Ovary (tissue), 9 donors: Measurements from ENCODE around the gene COPE. TPM values are rescaled to one million over a fixed set of nuclear protein-coding genes. Genes with fewer than 3 reads are reported as not detected.

Source experiments
- DNase-seq, 5 donors: peaks; one replicate each; pipeline ENCODE4 v3.0.0-alpha.2; 2019 to 2020
- H3K27ac ChIP-seq, 2 donors: fragments of 200-600 bp; one replicate each; pipeline versions ENCODE4 v1.5.1 to v1.8.0; 2019 to 2022
- H3K27me3 ChIP-seq: fragments of 200-600 bp; one replicate; pipeline ENCODE4 v1.8.0; 2022
- H3K36me3 ChIP-seq: fragments of 200-600 bp; sonication (generic); one replicate; pipeline ENCODE4 v1.5.1; 2019
- H3K4me1 ChIP-seq: one replicate; pipeline ENCODE4 v1.8.1; 2013; ENCODE audit warnings: mild to moderate bottlenecking, moderate library complexity; ENCODE audit not compliant: insufficient read depth
- H3K4me3 ChIP-seq: fragments of 200-600 bp; sonication (generic); one replicate; pipeline ENCODE4 v1.5.1; 2017
- H3K9me3 ChIP-seq, 2 donors: fragments of 200-600 bp in 1 of 2; sonication (generic) in 1 of 2; one replicate each; pipeline versions ENCODE4 v1.5.1 to v1.8.1; 2013 to 2019; ENCODE audit warnings: mild to moderate bottlenecking in 1 of 2, moderate library complexity in 1 of 2
- CTCF ChIP-seq, 3 donors: fragments of 450-650 bp in 2 of 3; fragments of 200-600 bp in 1 of 3; IDR thresholded peaks; one replicate each; pipeline versions ENCODE4 v1.5.1 to v1.8.0; 2016 to 2022; ENCODE audit warnings: antibody characterized with exemption in 3 of 3, mild to moderate bottlenecking in 1 of 3
- EP300 ChIP-seq: sonication (generic); formaldehyde crosslinking; IDR thresholded peaks from one replicate; pipeline ENCODE4 v1.6.1; 2017; ENCODE audit warnings: antibody characterized with exemption
- POLR2A ChIP-seq: fragments of 450-650 bp; IDR thresholded peaks from one replicate; pipeline ENCODE4 v1.6.1; 2017; ENCODE audit warnings: antibody characterized with exemption, mild to moderate bottlenecking, moderate library complexity
- WGBS, 3 donors: extraction: QIAGEN DNeasy Blood & Tissue Kit in 1 of 3; methylation state at CpG; one replicate each; pipeline versions ENCODE4 v1.1.5 to v1.1.7; 2013 to 2017; 5-methylcytosine and 5-hydroxymethylcytosine counted together
- intact Hi-C, 4 donors: fragments of 100-400 bp; cut with DNase I; formaldehyde crosslinking; loops; one replicate each; pipeline versions ENCODE4 v1.11.0 to v1.15.1; 2022 to 2023
- polyA plus RNA-seq, 2 donors: library from polyadenylated mRNA; stranded (reverse); fragments of 200-250 nt in 1 of 2; fragments of 350-450 nt in 1 of 2; fragmentation: Illumina TruSeq in 1 of 2; extraction: RNeasy Lipid Tissue Mini Kit (QIAGEN cat#74804) in 1 of 2; gene quantifications; one replicate each; pipeline ENCODE4 v1.2.3, GENCODE V29; 2013 to 2014
- total RNA-seq, 7 donors: library from RNA; depleted of rRNA in 2 of 7; stranded (reverse); fragments of >200 nt in 2 of 7; fragmentation: NEBNext Ultra II Directional in 3 of 7; extraction: Animal tissue kit (Norgen Biotek cat#: 25700) in 3 of 7; gene quantifications; one replicate each; pipeline versions ENCODE4 v1.1.0 to v1.2.4, GENCODE V29; 2016 to 2023
- donor health status: DM: no; HTN: no; CAD: no; lungs with moderate emphysema.
- donor health status: DM: no; HTN: no; CAD: no.
- donor health status: Bipolar disorder and iron deficiency.
- donor health status: DM: yes; HTN: yes; CAD: no.
- donor health status: DM: no; HTN: no; CAD: no.
- donor health status: DM: yes; HTN: yes; CAD: no.

COPE gene
- total and polyA plus RNA-seq, 9 donors: 11.3 to 140 (median 115) TPM

GRCh38 chr19:18908917-18909619 lies 10.1 kb downstream of the COPE start:
- 79 to 91% (median 82%) methylated on average over 17 of the region's 17 CpGs for WGBS, 3 donors
- DNase-seq: no peak
- Histone ChIP-seq H3K27ac (no peak overlapping the region), H3K36me3 (no peaks in the 10 kb centered on the region), H3K4me1 (no peaks in the 10 kb centered on the region), H3K9me3 (no peaks in the 10 kb centered on the region), H3K27me3 (no peaks in the 10 kb centered on the region), H3K4me3 (no peak overlapping the region)
- intact Hi-C loops: no loop called here
- TF ChIP-seq POLR2A: no peak

GRCh38 chr19:18906605-18907519 lies 12.3 kb downstream of the COPE start:
- no peaks in the 10 kb centered on the region for H3K36me3 ChIP-seq
- no peaks in the 10 kb centered on the region for H3K27me3 ChIP-seq
- no peak overlapping the region for H3K27ac ChIP-seq
- TF ChIP-seq POLR2A (no peak), EP300 (no peak), CTCF (IDR thresholded peaks at IDR 0.05) (no peak)
- WGBS, 3 donors: 81 to 92% (median 83%) methylated on average over 34 to 36 of the region's 36 CpGs
- intact Hi-C loops: no loop called here
- H3K9me3 ChIP-seq: no peaks in the 10 kb centered on the region
- no peak overlapping the region for H3K4me3 ChIP-seq
- H3K4me1 ChIP-seq: no peaks in the 10 kb centered on the region
- DNase-seq: peak in 1 of 5 donors; percentile 16

GRCh38 chr19:18905513-18906236 lies 13.5 kb downstream of the COPE start:
- H3K36me3 ChIP-seq: no peaks in the 10 kb centered on the region
- no peaks in the 10 kb centered on the region for H3K27me3 ChIP-seq
- H3K4me3 ChIP-seq: no peak overlapping the region
- H3K27ac ChIP-seq: no peak overlapping the region
- H3K4me1 ChIP-seq: no peaks in the 10 kb centered on the region
- TF ChIP-seq CTCF (IDR thresholded peaks at IDR 0.05) (no peak), EP300 (no peak), POLR2A (no peak)
- intact Hi-C loops: no loop called here
- 72 to 79% (median 77%) methylated on average over 25 to 26 of the region's 26 CpGs for WGBS, 3 donors
- H3K9me3 ChIP-seq: no peaks in the 10 kb centered on the region
- DNase-seq: no peak

GRCh38 chr19:18905058-18905456 lies 14.1 kb downstream of the COPE start:
- no peak for DNase-seq
- Histone ChIP-seq H3K4me3 (no peak overlapping the region), H3K27ac (no peak overlapping the region), H3K4me1 (no peaks in the 10 kb centered on the region), H3K9me3 (no peaks in the 10 kb centered on the region), H3K27me3 (no peaks in the 10 kb centered on the region), H3K36me3 (no peaks in the 10 kb centered on the region)
- WGBS, 3 donors: 87 to 91% (median 89%) methylated on average over 2 to 8 of the region's 8 CpGs
- TF ChIP-seq CTCF (IDR thresholded peaks at IDR 0.05) (no peak), POLR2A (no peak), EP300 (no peak)
- intact Hi-C loops: no loop called here
